Measurements from ENCODE around the gene UFC1.

The UFC1 gene

DNA sequence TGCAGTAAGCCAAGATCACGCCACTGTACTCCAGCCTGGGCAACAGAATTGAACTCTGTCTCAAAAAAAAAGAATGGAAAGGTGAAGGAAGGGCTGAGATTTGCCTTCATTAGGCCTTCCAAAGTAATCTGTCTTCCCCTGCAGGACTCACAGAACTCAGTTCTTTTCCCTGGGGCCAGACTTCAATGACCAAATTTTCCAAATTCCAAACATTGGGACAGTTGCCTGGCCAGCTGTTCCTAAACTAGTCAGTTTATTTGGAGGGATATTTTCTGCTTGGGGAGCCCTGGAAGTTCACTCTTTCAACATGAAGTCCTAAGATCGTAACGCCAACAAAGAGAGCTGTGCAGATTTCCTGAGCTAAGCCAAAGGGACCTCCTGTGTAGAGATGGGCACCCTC lies 15.9 kb upstream of the UFC1 start:
- no peak for DNase-seq

DNA sequence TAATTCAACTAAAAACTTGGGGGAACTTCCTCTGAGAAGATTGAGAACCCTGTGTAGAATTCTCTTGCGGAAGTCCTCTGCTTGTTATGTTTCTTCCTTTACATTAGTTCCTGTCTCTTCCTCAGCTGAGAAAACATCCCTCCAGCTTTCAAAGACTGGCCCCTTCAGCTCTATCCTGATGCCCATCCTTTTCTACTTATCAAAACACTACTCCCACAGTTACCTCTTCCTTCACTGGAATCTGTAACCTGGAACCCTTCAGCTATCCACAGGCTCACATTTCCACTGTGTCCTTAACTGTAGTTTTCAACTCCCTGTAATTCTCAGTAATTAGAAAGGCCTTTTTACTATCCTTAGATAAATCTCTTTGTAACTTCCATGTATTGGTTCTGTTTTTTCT lies 15.3 kb upstream of the UFC1 start:
- DNase-seq = no peak

DNA sequence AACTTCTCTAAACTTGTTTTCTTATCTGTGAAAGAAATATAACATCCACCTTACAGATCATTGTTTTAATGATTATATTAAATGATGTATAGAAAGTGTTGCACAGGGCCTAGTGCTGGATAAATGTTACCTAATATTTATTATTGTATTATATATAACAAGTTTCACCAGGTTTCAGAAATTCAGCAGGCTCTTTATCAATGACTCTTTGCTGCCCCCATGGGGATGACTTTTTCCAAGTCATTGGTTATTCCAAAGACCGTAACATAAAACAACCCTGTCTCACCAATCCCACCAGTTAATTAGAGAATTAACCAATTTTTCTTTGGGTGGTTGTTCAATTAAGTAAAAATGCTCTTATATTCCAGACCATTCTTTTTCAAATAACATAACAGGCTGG lies 14.0 kb upstream of the UFC1 start:
- peak; percentile 37 for DNase-seq

DNA sequence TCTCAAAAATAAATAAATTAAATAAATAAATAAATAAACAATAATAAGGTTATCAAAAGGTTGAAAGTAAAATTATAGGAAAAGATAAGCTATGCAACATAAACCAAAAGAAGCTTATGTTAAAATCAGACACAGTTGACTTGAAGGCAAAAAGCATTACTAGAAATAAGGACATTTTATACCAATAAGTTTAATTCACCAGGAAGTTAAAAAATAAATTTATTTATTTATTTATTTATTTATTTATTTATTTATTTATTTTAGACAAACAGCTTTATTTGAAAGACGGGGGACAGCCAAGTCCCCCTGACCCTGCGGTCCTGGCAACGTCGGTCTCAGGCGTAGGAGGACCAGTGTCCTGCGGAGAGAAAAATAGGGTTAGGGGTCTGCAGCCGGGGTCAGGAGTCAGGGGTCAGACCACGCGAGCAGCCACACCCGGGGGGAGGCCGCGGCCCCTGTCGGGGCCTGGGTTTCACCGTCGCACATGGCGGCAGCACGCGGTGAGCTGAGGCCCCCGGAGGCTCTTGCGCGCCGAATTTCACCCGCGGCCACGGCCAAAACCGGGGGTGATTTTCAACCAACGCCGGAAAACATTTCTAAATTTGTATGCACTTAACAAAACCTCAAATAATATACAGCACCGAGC lies 12.9 kb upstream of the UFC1 start:
- no peak for DNase-seq

DNA sequence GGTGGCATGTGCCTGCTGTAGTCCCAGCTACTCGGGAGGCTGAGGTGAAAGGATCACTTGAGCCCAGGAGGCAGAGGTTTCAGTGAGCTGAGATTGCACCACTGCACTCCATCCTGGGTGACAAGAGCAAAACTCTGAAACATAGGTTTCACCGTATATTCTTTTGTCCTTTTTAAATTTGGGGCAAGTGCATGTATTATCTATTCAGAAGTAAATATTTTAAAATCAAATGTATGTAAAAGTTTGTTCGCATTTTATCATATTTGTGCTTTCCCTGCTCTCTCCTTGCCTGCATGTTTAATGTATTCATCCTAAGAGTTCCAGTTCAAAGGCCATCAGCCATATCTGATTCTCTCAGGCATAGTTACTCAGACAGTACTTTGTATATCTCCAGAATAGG lies 7.9 kb upstream of the UFC1 start:
- no peak for DNase-seq

DNA sequence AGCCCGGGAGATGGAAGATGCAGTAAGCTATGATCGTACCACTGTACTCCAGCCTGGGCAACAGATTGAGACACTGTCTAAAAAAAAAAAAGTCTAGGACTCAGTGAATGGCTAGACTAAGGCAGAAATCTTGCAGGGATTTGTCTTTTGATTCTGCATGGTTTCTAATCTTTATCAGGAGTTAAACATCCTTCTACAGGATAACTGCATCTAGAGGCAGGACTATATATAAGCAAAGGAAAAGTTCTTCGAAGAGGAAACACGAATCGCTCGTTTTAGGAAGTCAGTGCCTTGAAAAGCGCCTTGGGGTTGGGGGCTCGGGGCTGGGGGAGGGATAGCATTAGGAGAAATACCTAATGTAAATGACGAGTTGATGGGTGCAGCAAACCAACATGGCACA lies 602 bp upstream of the UFC1 start:
- DNase-seq = no peak

DNA sequence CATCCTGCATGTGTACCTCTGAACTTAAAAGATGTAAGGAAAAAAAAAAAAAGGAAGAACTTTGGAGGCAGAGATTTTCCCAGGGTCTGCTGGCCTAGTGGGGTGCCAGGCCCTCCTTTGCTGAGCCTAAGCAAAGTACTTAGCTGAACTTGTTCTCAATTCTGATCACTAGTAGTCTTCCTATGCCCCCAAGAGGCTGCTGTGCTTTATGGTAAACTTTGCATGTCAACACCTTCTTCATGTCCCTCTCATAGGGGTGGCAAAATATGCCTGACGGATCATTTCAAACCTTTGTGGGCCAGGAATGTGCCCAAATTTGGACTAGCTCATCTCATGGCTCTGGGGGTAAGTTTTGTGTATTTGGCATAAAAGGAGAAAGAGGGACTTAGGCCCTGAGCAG lies 4.1 kb downstream of the UFC1 start:
- no peak for DNase-seq

DNA sequence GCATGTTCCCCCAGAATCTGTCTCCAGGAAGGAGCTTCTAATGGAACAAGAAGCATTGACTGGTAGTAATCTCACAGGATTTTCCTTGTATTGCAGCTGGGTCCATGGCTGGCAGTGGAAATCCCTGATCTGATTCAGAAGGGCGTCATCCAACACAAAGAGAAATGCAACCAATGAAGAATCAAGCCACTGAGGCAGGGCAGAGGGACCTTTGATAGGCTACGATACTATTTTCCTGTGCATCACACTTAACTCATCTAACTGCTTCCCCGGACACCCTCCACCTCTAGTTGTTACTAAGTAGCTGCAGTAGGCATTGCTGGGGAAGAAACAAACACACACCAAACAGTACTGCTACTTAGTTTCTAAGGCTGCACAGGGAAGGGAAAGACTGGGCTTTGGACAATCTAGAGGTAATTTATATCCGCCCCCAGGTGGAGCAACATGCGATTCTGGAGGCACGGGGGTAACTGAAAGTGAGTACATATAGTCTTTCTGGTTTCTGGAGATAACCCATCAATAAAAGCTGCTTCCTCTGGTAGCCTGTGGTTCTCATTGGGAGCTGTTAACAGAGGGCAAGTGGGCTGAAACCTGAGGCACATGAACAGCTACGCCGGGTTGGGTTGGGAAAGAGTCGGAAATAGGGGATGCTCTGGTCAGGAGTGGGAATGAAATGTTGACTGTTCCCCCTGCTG lies 4.7 kb downstream of the UFC1 start:
- no peak for DNase-seq

DNA sequence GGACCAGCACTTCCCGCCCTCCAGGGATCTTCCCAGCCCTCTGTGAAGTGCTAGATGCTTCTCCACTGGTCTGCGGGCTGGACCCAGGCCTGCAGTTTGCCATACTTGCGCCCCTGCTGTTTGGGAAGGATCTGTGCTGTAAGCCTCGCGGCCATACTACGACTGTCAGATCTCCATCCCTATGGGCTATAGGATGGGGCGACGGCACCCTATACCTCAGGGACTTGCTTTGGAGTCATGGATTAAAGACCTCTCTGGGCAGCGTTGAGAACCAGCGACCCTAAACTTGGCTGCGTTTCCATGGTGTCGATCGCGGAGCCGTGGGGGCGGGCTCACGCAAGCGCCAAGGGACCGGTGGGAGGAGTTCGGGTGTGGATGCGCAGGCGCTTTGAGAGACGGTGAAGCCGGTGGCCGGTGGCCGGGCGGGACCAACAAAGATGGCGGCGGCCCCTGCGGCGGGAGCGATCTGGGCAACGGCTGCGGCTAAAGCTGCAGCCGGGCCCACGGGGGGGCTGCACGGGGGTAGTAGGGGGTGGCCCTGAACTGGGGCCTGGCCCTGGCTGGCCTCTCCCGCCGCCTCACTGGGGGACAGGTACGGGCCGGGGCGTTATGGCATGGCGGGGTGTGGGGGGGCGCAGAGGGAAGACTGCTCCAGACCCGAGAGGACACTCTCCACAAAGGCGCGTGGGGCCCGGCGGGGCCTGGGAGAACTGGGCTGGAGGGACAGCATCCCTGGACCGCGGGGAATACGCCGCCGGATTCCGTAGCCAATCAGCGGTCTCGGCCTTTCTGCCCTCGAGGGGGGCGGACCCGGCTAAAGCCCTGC lies 5.5 kb downstream of the UFC1 start, which contains the start of gene USP21:
Gene USP21, plus strand, starts transcription at position 414 of the 826 bp plus-strand sequence. CDS start 1,141 bp downstream, outside the sequence.
- DNase-seq = peak; percentile 90

DNA sequence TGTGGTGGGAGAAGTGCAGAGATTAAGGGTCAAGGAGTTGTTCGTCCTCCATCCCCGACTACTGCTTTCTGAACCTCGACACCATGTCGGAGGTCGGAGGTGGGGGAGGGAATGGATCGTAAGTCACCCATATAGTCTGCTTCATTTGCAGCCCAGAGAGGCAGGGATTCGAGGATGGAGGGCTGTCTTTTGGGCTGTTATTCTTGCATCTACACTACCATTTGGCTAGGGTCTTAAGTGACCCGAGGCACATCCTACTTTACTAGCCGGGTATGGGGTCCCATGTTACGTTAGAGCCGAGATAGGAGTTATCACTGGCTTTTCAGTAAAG lies 6.1 kb downstream of the UFC1 start:
- no peak for DNase-seq

DNA sequence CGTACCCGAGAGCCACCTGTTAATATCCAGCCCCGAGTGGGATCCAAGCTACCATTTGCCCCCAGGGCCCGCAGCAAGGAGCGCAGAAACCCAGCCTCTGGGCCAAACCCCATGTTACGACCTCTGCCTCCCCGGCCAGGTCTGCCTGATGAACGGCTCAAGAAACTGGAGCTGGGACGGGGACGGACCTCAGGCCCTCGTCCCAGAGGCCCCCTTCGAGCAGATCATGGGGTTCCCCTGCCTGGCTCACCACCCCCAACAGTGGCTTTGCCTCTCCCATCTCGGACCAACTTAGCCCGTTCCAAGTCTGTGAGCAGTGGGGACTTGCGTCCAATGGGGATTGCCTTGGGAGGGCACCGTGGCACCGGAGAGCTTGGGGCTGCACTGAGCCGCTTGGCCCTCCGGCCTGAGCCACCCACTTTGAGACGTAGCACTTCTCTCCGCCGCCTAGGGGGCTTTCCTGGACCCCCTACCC lies 6.9 kb downstream of the UFC1 start:
- DNase-seq = no peak

DNA sequence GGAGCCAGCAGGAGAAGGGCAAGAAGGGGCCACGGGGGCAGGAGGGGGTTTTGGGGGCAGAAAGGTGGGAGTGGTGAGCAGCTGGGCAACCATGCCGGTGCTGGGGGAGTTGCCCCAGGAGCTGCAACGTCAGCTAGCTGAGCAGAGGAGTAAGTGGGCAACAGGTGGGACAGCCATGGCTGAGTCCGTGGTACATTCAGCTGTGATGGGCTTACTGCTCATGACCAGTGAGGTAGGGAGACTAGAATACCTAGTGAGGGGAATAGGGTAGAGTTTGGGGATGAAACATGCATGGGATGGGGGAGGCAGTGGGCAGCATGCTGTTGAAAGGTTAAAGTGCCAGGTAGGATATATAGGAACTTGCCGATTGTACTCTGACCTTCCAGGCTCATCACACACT lies 7.9 kb downstream of the UFC1 start:
- no peak for DNase-seq

DNA sequence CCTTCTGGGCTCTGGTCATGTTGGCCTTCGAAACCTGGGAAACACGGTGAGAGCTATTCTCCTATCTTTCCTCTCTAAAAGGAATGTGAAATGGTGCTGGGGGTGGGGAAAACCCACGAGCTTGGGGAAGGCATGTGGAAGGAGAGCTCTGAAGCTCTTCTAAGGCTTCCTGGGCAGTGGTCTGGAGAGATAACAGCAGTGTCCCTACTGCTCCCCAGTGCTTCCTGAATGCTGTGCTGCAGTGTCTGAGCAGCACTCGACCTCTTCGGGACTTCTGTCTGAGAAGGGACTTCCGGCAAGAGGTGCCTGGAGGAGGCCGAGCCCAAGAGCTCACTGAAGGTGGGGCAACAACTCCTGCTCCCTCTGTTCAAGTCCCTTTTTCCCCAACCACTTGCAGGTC lies 8.3 kb downstream of the UFC1 start:
- DNase-seq = no peak

DNA sequence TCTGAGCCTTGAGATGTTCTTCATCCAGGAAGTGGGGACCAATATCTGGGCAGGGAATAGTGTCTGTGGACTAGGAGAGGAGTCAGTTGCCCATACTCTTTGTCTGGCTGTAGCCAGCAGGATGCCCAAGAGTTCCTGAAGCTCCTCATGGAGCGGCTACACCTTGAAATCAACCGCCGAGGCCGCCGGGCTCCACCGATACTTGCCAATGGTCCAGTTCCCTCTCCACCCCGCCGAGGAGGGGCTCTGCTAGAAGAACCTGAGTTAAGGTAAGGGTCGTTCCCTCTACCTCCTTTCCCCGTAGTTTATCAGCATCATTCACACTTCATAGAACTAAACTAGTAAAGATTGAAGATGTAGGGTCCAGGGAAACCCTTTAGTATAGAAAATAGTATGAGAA lies 9.0 kb downstream of the UFC1 start:
- no peak for DNase-seq

DNA sequence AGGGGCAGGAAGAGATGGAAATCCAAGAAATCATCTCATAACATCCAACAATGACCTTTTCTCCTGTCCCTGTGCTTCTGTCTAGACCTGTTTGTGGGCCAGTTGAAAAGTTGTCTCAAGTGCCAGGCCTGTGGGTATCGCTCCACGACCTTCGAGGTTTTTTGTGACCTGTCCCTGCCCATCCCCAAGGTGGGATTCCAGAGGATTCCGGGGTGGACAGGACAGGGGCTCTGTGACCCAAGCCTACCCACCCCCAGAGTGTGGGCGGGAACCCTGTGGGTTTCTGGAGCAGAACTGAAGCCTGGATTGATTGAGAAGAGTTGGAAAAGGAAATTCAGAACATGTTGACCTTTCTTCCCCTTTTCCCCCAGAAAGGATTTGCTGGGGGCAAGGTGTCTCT lies 10.0 kb downstream of the UFC1 start:
- DNase-seq = no peak

DNA sequence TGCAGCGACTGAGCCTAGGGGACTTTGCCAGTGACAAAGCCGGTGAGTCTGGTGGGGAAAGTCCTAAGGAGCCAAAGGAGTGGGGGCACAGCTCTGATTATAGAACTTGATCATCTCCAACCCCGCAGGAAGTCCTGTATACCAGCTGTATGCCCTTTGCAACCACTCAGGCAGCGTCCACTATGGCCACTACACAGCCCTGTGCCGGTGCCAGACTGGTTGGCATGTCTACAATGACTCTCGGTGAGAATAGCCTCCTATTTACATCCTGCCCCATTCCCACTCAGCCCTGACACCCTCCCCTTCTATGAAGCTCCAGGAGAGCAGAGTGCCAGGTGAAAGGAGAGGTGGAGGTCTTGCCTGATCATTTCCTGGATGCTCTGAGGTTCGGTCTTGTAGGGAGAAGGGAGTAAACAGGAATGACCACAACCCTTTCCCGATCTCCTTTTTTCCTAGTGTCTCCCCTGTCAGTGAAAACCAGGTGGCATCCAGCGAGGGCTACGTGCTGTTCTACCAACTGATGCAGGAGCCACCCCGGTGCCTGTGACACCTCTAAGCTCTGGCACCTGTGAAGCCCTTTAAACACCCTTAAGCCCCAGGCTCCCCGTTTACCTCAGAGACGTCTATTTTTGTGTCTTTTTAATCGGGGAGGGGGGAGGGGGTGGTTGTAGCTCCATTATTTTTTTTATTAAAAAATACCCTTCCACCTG lies 11.3 kb downstream of the UFC1 start:
- no peak for DNase-seq

DNA sequence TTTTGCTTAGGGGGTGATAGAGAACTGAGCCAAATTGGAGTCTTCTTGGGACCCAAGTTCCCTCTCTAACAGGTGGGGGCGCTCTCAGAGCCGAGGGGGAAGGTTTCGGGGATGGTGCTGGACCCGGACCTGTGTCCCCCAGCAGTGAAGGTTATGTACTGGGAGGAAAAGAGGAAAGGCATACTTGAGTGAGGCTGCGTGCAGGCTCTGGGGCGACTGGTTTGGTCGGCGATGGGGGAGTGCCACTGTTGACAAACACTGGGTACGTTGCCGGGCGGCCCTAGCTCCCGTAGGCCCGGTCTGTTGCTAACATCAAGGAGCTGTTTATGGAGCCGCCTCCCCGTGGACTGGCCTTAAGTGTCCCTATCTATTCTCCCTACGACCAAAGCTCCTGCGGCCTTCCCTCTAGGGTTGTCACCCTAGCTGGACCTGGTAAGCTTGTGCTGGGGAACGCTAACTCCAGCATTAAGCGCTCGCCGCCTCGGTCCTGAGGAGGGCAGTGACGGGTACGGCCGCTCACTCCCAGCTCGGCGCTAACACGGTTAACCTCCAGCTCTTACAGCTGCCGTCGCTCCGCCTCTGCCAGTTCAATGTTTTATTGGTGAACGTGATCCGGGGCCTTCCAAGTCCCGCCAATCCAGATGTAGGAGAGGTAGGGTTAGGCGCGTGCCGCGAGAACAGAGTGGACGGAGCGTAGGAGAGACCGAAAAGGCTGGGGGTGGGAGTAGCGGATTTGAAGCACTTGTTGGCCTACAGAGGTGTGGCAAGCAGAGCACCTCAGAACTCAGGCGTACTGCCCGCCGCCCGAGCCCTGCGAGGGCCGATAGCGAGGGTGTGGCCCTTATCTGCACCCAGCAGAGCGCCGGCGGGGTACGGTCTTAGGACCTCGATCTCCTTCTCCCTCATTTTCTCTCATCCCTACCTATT lies 12.2 kb downstream of the UFC1 start, which contains the start of gene PPOX:
Gene PPOX, plus strand, starts transcription at position 685 of the 927 bp plus-strand sequence. CDS start 422 bp downstream, outside the sequence.
- DNase-seq = peak; percentile 96

DNA sequence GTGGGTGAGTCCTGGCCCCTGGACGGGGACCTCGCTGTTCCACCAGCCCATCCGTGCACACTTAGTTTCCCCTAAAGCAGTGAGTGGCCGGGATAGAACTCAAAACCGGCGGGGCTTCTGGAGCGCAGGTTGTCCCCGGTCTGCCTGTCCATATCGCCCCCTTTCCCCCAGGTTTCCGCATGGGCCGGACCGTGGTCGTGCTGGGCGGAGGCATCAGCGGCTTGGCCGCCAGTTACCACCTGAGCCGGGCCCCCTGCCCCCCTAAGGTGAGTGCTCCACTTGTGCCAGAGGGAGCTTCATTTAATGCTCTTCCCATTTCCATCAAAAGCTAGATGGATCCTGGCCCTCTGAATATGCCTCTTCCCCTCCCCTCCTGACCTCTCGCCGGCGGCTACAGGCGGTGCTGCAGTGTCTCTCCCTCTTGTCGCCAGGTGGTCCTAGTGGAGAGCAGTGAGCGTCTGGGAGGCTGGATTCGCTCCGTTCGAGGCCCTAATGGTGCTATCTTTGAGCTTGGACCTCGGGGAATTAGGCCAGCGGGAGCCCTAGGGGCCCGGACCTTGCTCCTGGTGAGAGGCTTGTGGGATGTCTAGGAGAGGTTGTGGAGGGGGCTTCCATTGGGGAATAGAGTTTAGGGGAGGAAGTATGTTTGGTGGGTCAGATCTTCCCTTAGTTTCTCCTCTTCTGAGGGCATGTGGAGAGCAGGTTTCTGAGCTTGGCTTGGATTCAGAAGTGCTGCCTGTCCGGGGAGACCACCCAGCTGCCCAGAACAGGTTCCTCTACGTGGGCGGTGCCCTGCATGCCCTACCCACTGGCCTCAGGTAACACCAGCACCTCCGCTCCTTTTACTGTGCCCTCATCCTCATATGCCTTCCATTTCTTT lies 13.1 kb downstream of the UFC1 start:
- DNase-seq = no peak

DNA sequence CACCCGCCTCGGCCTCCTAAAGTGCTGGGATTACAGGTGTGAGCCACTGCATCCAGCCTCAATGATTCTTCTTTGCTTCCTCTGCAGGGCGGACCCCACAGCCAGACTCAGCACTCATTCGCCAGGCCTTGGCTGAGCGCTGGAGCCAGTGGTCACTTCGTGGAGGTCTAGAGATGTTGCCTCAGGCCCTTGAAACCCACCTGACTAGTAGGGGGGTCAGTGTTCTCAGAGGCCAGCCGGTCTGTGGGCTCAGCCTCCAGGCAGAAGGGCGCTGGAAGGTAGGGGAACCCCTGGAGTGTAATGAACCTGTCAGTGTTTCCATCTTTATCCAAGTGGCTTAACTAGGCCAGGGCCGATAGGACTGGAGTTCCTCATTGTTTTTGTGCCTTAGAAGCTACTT lies 15.1 kb downstream of the UFC1 start:
- DNase-seq = no peak

DNA sequence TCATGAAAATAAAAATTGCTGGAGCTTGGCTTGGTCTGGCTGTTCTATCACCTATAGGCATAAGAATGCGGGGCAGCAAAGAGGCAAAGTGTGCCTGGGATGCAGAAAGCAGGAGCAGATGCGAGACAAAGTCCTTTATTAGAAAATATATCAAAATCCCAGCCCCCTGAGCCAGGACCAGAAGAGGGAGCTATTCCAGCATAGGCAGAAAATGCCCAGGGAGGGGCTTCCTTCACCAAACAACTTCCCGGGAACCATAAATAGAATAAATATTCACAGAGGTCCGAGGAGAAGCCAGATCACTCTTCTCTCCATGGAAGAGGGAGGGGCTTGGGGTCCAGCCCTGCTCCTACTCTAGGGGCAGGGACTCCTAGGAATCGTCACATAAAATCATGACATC lies 17.4 kb downstream of the UFC1 start:
- no peak for DNase-seq

DNA sequence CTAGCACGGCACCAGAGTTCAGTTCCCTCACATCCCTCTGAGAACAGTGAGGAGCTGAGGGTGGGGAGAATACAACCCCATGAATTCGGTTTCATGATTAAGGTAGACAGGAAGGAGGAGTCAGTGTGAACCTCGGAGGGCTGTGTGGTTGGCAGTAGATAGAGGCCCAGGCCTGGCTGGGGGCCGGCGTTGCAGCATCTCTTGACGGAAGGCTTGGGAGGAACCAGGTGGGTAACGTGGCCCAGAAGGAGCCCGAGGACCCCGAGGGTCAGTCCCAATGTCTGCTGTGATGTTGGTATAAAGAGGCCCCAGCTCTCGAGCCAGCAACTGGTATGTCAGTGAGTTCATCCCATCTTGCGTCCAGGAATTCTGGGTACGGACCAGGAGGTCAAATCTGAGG lies 17.9 kb downstream of the UFC1 start:
- DNase-seq = no peak
